Mesenchymal stem cell (in vitro differentiated cells and primary cell): Measurements from ENCODE around the gene S100A4.

Experiments used
- DNase-seq: peaks from one replicate; pipeline ENCODE4 v3.0.0-alpha.2; 2013
- H2AFZ ChIP-seq: one replicate; pipeline ENCODE4 v1.6.1; 2013; ENCODE audit warnings: low read depth, mild to moderate bottlenecking, control low read depth, inconsistent platforms, low read length, moderate library complexity
- H2AK5ac ChIP-seq: 2 replicates; pipeline ENCODE4 v1.6.1; 2013; ENCODE audit warnings: low read length, moderate library complexity, mild to moderate bottlenecking, inconsistent platforms; ENCODE audit not compliant: severe bottlenecking
- H2BK120ac ChIP-seq: one replicate; pipeline ENCODE4 v1.6.1; 2013; ENCODE audit warnings: low read depth, mild to moderate bottlenecking, inconsistent platforms, low read length, moderate library complexity
- H2BK12ac ChIP-seq, 2 experiments: one replicate each; pipeline ENCODE4 v1.6.1; 2013; ENCODE audit warnings: inconsistent platforms in 2 of 2, low read length in 2 of 2, mild to moderate bottlenecking in 2 of 2, moderate library complexity in 2 of 2, control low read depth in 1 of 2
- H2BK15ac ChIP-seq: one replicate; pipeline ENCODE4 v1.6.1; 2013; ENCODE audit warnings: mild to moderate bottlenecking, low read depth, inconsistent platforms; ENCODE audit not compliant: poor library complexity, severe bottlenecking
- H2BK5ac ChIP-seq: 2 replicates; pipeline ENCODE4 v1.6.1; 2013; ENCODE audit warnings: low read depth, mild to moderate bottlenecking, low read length, control low read depth, inconsistent platforms; ENCODE audit not compliant: poor library complexity, severe bottlenecking
- H3K14ac ChIP-seq, 2 experiments: one replicate each; pipeline ENCODE4 v1.6.1; 2013; ENCODE audit warnings: inconsistent platforms in 2 of 2, low read length in 2 of 2, control low read depth in 1 of 2, mild to moderate bottlenecking in 1 of 2, moderate library complexity in 1 of 2
- H3K18ac ChIP-seq, 2 experiments: one replicate each; pipeline ENCODE4 v1.6.1; 2013; ENCODE audit warnings: inconsistent platforms in 2 of 2, low read length in 2 of 2, control low read depth in 1 of 2, low read depth in 1 of 2, mild to moderate bottlenecking in 1 of 2
- H3K23ac ChIP-seq, 2 experiments: one replicate each; pipeline ENCODE4 v1.6.1; 2013; ENCODE audit warnings: inconsistent platforms in 2 of 2, low read length in 2 of 2, mild to moderate bottlenecking in 2 of 2, moderate library complexity in 2 of 2, control low read depth in 1 of 2
- H3K27ac ChIP-seq: 2 replicates; pipeline ENCODE4 v1.5.1; 2013; ENCODE audit warnings: mild to moderate bottlenecking, moderate library complexity, low read length, control low read depth, inconsistent platforms; ENCODE audit not compliant: poor library complexity, severe bottlenecking
- H3K27me3 ChIP-seq, 2 experiments: 2 replicates each; pipeline versions ENCODE4 v1.6.1 to v1.7.0; 2013; ENCODE audit warnings: low read length in 2 of 2, mild to moderate bottlenecking in 2 of 2, moderate library complexity in 2 of 2, control low read depth in 1 of 2, inconsistent platforms in 1 of 2; ENCODE audit not compliant: control insufficient read depth in 1 of 2, insufficient read depth in 1 of 2
- H3K36me3 ChIP-seq, 2 experiments: 2 replicates each; pipeline versions ENCODE4 v1.6.1 to v1.7.0; 2013; ENCODE audit warnings: low read length in 2 of 2, control low read depth in 1 of 2, inconsistent platforms in 1 of 2, low read depth in 1 of 2, mild to moderate bottlenecking in 1 of 2; ENCODE audit not compliant: insufficient read depth in 2 of 2, control insufficient read depth in 1 of 2
- H3K4ac ChIP-seq, 2 experiments: one replicate each; pipeline ENCODE4 v1.6.1; 2013; ENCODE audit warnings: inconsistent platforms in 2 of 2, low read length in 2 of 2, mild to moderate bottlenecking in 2 of 2, moderate library complexity in 2 of 2, control low read depth in 1 of 2, low read depth in 1 of 2
- H3K4me1 ChIP-seq: 2 replicates; pipeline ENCODE4 v1.6.1; 2013; ENCODE audit warnings: low read depth, low read length, control low read depth; ENCODE audit not compliant: control insufficient read depth, insufficient read depth
- H3K4me2 ChIP-seq: 2 replicates; pipeline ENCODE4 v1.6.1; 2013; ENCODE audit warnings: low read length, mild to moderate bottlenecking, inconsistent platforms; ENCODE audit not compliant: poor library complexity, severe bottlenecking
- H3K4me3 ChIP-seq, 2 experiments: 2 replicates each; pipeline versions ENCODE4 v1.5.1 to v1.7.0; 2013; ENCODE audit warnings: low read length in 2 of 2, mild to moderate bottlenecking in 2 of 2, control low read depth in 1 of 2, low read depth in 1 of 2; ENCODE audit not compliant: insufficient read depth in 1 of 2
- H3K79me1 ChIP-seq: replicated peaks from 2 replicates; pipeline ENCODE4 v1.6.1; 2013; ENCODE audit warnings: mild to moderate bottlenecking, control low read depth, low read length, inconsistent platforms; ENCODE audit not compliant: poor library complexity, severe bottlenecking
- H3K9ac ChIP-seq: 2 replicates; pipeline ENCODE4 v1.7.0; 2013; ENCODE audit warnings: mild to moderate bottlenecking, low read length, moderate library complexity
- H3K9me3 ChIP-seq: 2 replicates; pipeline ENCODE4 v1.7.0; 2013; ENCODE audit warnings: mild to moderate bottlenecking, low read length; ENCODE audit not compliant: control insufficient read depth
- H4K8ac ChIP-seq: one replicate; pipeline ENCODE4 v1.6.1; 2013; ENCODE audit warnings: inconsistent platforms, mild to moderate bottlenecking, low read length, moderate library complexity
- H4K91ac ChIP-seq: one replicate; pipeline ENCODE4 v1.6.1; 2013; ENCODE audit warnings: mild to moderate bottlenecking, low read length, inconsistent platforms
- WGBS: methylation state at CpG from one replicate; pipeline ENCODE4 v1.1.7; 2013; ENCODE audit warnings: mixed read lengths; 5-methylcytosine and 5-hydroxymethylcytosine counted together

Gene S100A4

GRCh38 chr1:153509036-153509435, 36.6 kb downstream of the S100A4 start:
- H4K91ac ChIP-seq, result peak overlapping the region; percentile 43
- H3K4ac ChIP-seq, result no peak overlapping the region
- H3K79me1 ChIP-seq, result no peaks in the 10 kb centered on the region
- peak overlapping the region; percentile 83 for H2AK5ac ChIP-seq
- H3K4me2 ChIP-seq, result no peak overlapping the region
- H2BK15ac ChIP-seq, result no peak overlapping the region
- H3K4me1 ChIP-seq, result peaks cover 20% of the 10 kb centered on the region
- H2AFZ ChIP-seq, result no peak overlapping the region
- no peak overlapping the region for H3K23ac ChIP-seq
- H3K18ac ChIP-seq, result no peak overlapping the region
- H3K9me3 ChIP-seq, result no peaks in the 10 kb centered on the region
- no peak overlapping the region for H4K8ac ChIP-seq
- 98% methylated on average over 3 of the region's 3 CpGs for WGBS
- no peaks in the 10 kb centered on the region for H3K27me3 ChIP-seq
- H3K14ac ChIP-seq, result no peak overlapping the region
- H3K36me3 ChIP-seq, result no peaks in the 10 kb centered on the region
- no peak overlapping the region for H3K4me3 ChIP-seq
- H2BK120ac ChIP-seq, result no peak overlapping the region
- no peak overlapping the region for H3K27ac ChIP-seq
- H2BK5ac ChIP-seq, result no peak overlapping the region
- DNase-seq, result no peak
- no peak overlapping the region for H3K9ac ChIP-seq
- peak overlapping the region in 1 of 2 experiments; percentile 82 for H2BK12ac ChIP-seq

- H4K8ac ChIP-seq, result peak overlapping the region; percentile 75
- H3K9ac ChIP-seq, result peak overlapping the region; percentile 77
- WGBS, result 91% methylated on average over 3 of the region's 11 CpGs
- peak overlapping the region; percentile 61 for H4K91ac ChIP-seq
- no peaks in the 10 kb centered on the region for H3K27me3 ChIP-seq
- no peaks in the 10 kb centered on the region for H3K36me3 ChIP-seq
- H3K27ac ChIP-seq, result no peak overlapping the region
- peak overlapping the region in 1 of 2 experiments; percentile 74 for H3K23ac ChIP-seq
- H2BK15ac ChIP-seq, result no peak overlapping the region
- no peak overlapping the region for H2BK5ac ChIP-seq
- peaks cover 20% of the 10 kb centered on the region for H3K4me1 ChIP-seq
- H2AFZ ChIP-seq, result peak overlapping the region; percentile 47
- peak overlapping the region; percentile 73 for H2BK120ac ChIP-seq
- peak overlapping the region in 1 of 2 experiments; percentile 58 for H3K4me3 ChIP-seq
- no peak for DNase-seq
- peak overlapping the region in 1 of 2 experiments; percentile 49 for H3K18ac ChIP-seq
- peak overlapping the region; percentile 81 for H2AK5ac ChIP-seq
- peak overlapping the region in 1 of 2 experiments; percentile 61 for H3K14ac ChIP-seq
- H2BK12ac ChIP-seq, result peak overlapping the region in 1 of 2 experiments; percentile 95
- H3K79me1 ChIP-seq, result no peaks in the 10 kb centered on the region
- no peak overlapping the region for H3K4me2 ChIP-seq
- H3K4ac ChIP-seq, result peak overlapping the region; percentile 67 to 76
- no peaks in the 10 kb centered on the region for H3K9me3 ChIP-seq
These were observed 37.6 kb downstream of the S100A4 start for GRCh38 chr1:153507926-153508583.

GRCh38 chr1:153506831-153507413, 38.7 kb downstream of the S100A4 start:
- peak overlapping the region; percentile 77 for H3K9ac ChIP-seq
- H2BK15ac ChIP-seq, result peak overlapping the region; percentile 44
- peak overlapping the region; percentile 95 for H4K91ac ChIP-seq
- H2BK5ac ChIP-seq, result no peak overlapping the region
- H3K23ac ChIP-seq, result no peak overlapping the region
- H3K27me3 ChIP-seq, result no peaks in the 10 kb centered on the region
- H3K14ac ChIP-seq, result peak overlapping the region in 1 of 2 experiments; percentile 55
- no peaks in the 10 kb centered on the region for H3K9me3 ChIP-seq
- peak overlapping the region; percentile 73 to 78 for H3K4ac ChIP-seq
- peak overlapping the region; percentile 83 for H4K8ac ChIP-seq
- H2AFZ ChIP-seq, result peak overlapping the region; percentile 20
- no peaks in the 10 kb centered on the region for H3K36me3 ChIP-seq
- H3K4me1 ChIP-seq, result peaks cover 18% of the 10 kb centered on the region
- no peak overlapping the region for H2AK5ac ChIP-seq
- peak overlapping the region in 1 of 2 experiments; percentile 58 for H3K4me3 ChIP-seq
- no peak overlapping the region for H3K4me2 ChIP-seq
- 48% methylated on average over 7 of the region's 7 CpGs for WGBS
- H3K79me1 ChIP-seq, result no peaks in the 10 kb centered on the region
- H2BK12ac ChIP-seq, result peak overlapping the region; percentile 78 to 80
- peak overlapping the region; percentile 71 for H3K27ac ChIP-seq
- H2BK120ac ChIP-seq, result peak overlapping the region; percentile 54
- DNase-seq, result peak; percentile 93
- peak overlapping the region; percentile 50 to 86 for H3K18ac ChIP-seq

- H4K91ac ChIP-seq, result no peak overlapping the region
- WGBS, result 88% methylated on average over 5 of the region's 5 CpGs
- H3K9me3 ChIP-seq, result no peaks in the 10 kb centered on the region
- H3K4me1 ChIP-seq, result peaks cover 18% of the 10 kb centered on the region
- H2AFZ ChIP-seq, result no peak overlapping the region
- no peak overlapping the region for H2BK5ac ChIP-seq
- no peak overlapping the region for H3K27ac ChIP-seq
- peak overlapping the region; percentile 77 for H3K9ac ChIP-seq
- H2BK15ac ChIP-seq, result no peak overlapping the region
- peak overlapping the region in 1 of 2 experiments; percentile 4 for H2BK12ac ChIP-seq
- H3K36me3 ChIP-seq, result no peaks in the 10 kb centered on the region
- H4K8ac ChIP-seq, result peak overlapping the region; percentile 81
- DNase-seq, result no peak
- H2BK120ac ChIP-seq, result no peak overlapping the region
- H3K27me3 ChIP-seq, result no peaks in the 10 kb centered on the region
- no peaks in the 10 kb centered on the region for H3K79me1 ChIP-seq
- H3K4ac ChIP-seq, result no peak overlapping the region
- no peak overlapping the region for H3K23ac ChIP-seq
- peak overlapping the region; percentile 22 to 65 for H3K18ac ChIP-seq
- peak overlapping the region in 1 of 2 experiments; percentile 46 for H3K4me3 ChIP-seq
- H2AK5ac ChIP-seq, result no peak overlapping the region
- H3K4me2 ChIP-seq, result no peak overlapping the region
- H3K14ac ChIP-seq, result peak overlapping the region in 1 of 2 experiments; percentile 2
These were observed 39.2 kb downstream of the S100A4 start for GRCh38 chr1:153506386-153506785.
